ENCODE results near the gene PPHLN1. TPM values are rescaled to one million over a fixed set of nuclear protein-coding genes. Genes with fewer than 3 reads are reported as not detected.

Gene PPHLN1
- polyA plus RNA-seq, 3 donors: 12.5 to 30.5 (median 26.8) TPM

- WGBS, 3 donors: 68 to 76% (median 72%) methylated on average over 2 of the region's 2 CpGs
These were observed 83.5 kb downstream of the PPHLN1 start for GRCh38 chr12:42409471-42409870.

DNA sequence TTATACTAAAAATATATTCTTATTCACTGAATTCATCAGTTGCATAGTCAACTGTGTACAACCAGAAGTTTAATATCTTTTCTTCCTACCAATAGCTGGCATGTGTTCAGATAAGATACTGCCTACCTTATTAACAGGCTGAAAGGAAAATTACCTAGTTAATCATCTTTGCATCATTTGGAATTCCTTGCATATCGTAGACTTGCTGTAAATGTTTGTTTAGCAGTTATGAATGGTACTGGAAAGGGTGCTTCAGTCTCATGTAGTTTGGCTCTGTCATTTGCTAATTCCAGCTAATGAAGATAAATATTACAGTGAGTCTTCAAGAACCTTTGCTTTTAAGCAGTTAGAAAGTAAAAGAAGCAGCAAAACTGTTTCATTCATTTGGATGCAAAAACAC is 84.4 kb downstream of the PPHLN1 start:
- no peak overlapping the region for H3K27ac ChIP-seq (ENCODE audit: low read depth, low read length)
- 27 to 87% (median 76%) methylated on average over 1 of the region's 1 CpG for WGBS, 3 donors

More at GRCh38 chr12:42409471-42409870, 83.5 kb downstream of the PPHLN1 start:
- no peak overlapping the region for H3K27ac ChIP-seq (ENCODE audit: low read depth, low read length)

- WGBS, 3 donors: 84 to 100% (median 93%) methylated on average over 2 to 3 of the region's 3 CpGs
- H3K27ac ChIP-seq (ENCODE audit: low read depth, low read length): no peak overlapping the region
These were observed 94.4 kb downstream of the PPHLN1 start for GRCh38 chr12:42420395-42420794.

- 42 to 62% (median 43%) methylated on average over 3 of the region's 3 CpGs for WGBS, 3 donors
These were observed 96.1 kb downstream of the PPHLN1 start for GRCh38 chr12:42421844-42422779.

DNA sequence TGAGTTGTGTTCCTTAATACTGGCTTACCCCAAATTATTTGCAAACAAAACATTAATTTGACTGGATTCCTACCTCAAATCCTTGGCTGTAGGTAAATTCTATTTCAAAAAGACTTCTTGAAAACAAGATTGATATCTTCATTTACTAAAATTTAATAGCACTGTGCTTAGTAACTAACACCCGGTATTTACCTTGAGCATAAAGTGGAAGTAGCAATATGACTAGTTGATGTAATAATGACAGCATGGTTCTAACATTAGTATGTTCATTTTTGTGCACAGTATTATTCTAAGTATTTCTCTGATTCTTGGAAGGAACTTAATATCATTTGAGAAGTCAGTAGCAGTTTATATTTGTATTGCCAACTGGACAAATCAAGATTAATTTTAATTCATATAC is 96.8 kb downstream of the PPHLN1 start:
- H3K27ac ChIP-seq (ENCODE audit: low read depth, low read length): no peak overlapping the region
- 78 to 97% (median 82%) methylated on average over 1 of the region's 1 CpG for WGBS, 3 donors

More at GRCh38 chr12:42421844-42422779, 96.1 kb downstream of the PPHLN1 start:
- no peak overlapping the region for H3K27ac ChIP-seq (ENCODE audit: low read depth, low read length)

GRCh38 chr12:42426746-42427145 is 100.8 kb downstream of the PPHLN1 start:
- no peak overlapping the region for H3K27ac ChIP-seq (ENCODE audit: low read depth, low read length)
- 78 to 85% (median 81%) methylated on average over 6 of the region's 6 CpGs for WGBS, 3 donors

GRCh38 chr12:42428850-42429249 is 102.9 kb downstream of the PPHLN1 start:
- no peak overlapping the region for H3K27ac ChIP-seq (ENCODE audit: low read depth, low read length)
- 72 to 98% (median 74%) methylated on average over 2 of the region's 2 CpGs for WGBS, 3 donors

GRCh38 chr12:42432517-42433140 is 106.7 kb downstream of the PPHLN1 start:
- 98% methylated on average over 5 of the region's 5 CpGs for WGBS, 3 donors

DNA sequence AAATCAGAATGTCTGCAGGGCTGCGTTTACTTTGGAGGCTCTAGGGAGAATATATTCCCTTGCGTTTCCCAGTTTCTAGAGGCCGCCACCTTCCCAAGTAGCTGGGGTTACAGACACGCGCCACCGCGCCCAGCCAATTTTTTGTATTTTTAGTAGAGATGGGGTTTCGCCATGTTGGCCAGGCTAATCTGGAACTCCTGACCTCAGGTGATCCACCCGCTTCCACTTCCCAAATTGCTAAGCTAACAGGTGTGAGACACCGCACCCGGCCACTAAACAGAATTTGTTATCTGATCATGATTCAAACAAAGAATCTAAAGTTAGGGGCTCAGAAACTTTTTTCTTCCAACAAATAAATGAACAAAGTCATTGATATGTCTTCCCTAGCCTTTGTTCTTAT is 114.6 kb downstream of the PPHLN1 start:
- 94 to 99% (median 98%) methylated on average over 11 of the region's 11 CpGs for WGBS, 3 donors
- H3K27ac ChIP-seq (ENCODE audit: low read depth, low read length): no peak overlapping the region

More at GRCh38 chr12:42432517-42433140, 106.7 kb downstream of the PPHLN1 start:
- no peak overlapping the region for H3K27ac ChIP-seq (ENCODE audit: low read depth, low read length)

- no peak overlapping the region for H3K27ac ChIP-seq (ENCODE audit: low read depth, low read length)
- 73 to 92% (median 92%) methylated on average over 19 of the region's 19 CpGs for WGBS, 3 donors
These were observed 116.4 kb downstream of the PPHLN1 start for GRCh38 chr12:42442311-42442759.

DNA sequence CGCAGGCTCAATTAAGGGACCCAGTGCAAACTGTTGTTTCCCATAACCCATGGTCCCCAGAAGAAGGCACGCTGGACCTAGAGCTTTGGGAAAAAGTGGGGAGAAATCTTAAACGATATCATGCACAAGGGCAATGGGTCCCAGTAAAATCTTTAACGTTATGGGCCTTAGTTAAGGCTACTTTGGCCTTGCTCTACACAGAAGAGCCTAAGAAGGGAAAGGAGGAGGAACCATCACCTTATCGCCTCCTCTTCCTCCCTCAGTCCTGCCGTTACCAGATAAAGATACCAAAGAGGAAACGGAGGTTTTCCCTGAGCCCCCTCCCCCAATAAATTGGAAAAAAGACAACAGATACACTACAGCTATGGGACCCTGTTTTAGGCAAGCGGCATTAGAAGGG is 116.9 kb downstream of the PPHLN1 start:
- WGBS, 3 donors: 89 to 96% (median 94%) methylated on average over 8 of the region's 8 CpGs

GRCh38 chr12:42444192-42444943 is 118.4 kb downstream of the PPHLN1 start:
- no peak overlapping the region for H3K27ac ChIP-seq (ENCODE audit: low read depth, low read length)
- 95 to 97% (median 96%) methylated on average over 7 of the region's 7 CpGs for WGBS, 3 donors

More for the DNA sequence above, 116.9 kb downstream of the PPHLN1 start:
- H3K27ac ChIP-seq (ENCODE audit: low read depth, low read length): no peak overlapping the region

GRCh38 chr12:42445891-42446290 is 119.9 kb downstream of the PPHLN1 start:
- H3K27ac ChIP-seq (ENCODE audit: low read depth, low read length): no peak overlapping the region
- 96 to 98% (median 97%) methylated on average over 16 of the region's 16 CpGs for WGBS, 3 donors

DNA sequence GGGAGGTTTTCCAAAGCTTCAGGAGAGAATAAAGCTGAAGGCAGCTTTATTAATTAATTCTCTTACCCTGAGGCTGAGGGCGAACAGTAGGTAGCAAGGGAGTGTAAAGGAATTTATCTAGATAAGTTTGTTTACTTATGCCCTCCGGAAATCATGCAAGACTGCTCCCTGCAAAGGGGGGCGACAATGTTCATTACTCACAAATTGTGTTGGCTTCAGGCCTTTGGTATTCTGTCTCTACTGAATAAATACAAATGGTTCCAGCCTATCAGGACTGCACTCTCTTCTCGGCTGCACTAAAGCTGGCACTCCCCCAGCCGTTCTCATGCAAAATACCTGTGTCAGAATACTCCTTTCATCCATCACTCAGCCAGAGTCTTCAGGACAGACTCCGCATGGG is 120.8 kb downstream of the PPHLN1 start:
- no peak overlapping the region for H3K27ac ChIP-seq (ENCODE audit: low read depth, low read length)
- 60 to 74% (median 67%) methylated on average over 6 of the region's 6 CpGs for WGBS, 3 donors

DNA sequence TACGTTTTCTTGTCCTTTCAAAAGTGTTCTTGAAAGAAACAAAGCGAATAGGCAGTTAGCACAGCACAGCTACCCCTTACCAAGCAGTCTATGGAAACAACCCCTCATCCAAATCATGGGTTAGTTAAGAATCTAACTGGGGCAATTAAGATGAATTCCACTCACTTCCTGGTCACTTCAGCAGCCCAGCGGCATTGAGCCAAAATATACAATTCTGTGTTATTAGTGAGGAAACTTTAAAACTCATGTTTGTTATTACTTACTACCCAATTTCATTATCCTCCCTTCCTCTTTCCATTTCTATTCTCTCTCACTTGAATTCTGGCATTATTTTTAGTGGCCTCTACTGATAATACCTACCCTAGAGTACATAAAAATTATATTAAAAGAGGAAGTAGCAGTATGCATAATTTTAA is 121.4 kb downstream of the PPHLN1 start:
- H3K27ac ChIP-seq (ENCODE audit: low read depth, low read length): no peak overlapping the region
- 79 to 86% (median 85%) methylated on average over 3 of the region's 3 CpGs for WGBS, 3 donors

- WGBS, 3 donors: 98 to 99% (median 98%) methylated on average over 9 of the region's 9 CpGs
- H3K27ac ChIP-seq (ENCODE audit: low read depth, low read length): no peak overlapping the region
These were observed 122.9 kb downstream of the PPHLN1 start for GRCh38 chr12:42448841-42449240.

- no peak overlapping the region for H3K27ac ChIP-seq (ENCODE audit: low read depth, low read length)
- 61 to 83% (median 62%) methylated on average over 2 of the region's 2 CpGs for WGBS, 3 donors
These were observed 124.3 kb downstream of the PPHLN1 start for GRCh38 chr12:42450248-42450647.

- WGBS, 3 donors: 86 to 95% (median 88%) methylated on average over 2 of the region's 2 CpGs
- H3K27ac ChIP-seq (ENCODE audit: low read depth, low read length): no peak overlapping the region
These were observed 132.6 kb downstream of the PPHLN1 start for GRCh38 chr12:42458575-42458974.

All from adipose tissue (tissue), 3 donors.